ENCODE data around the gene CFB. TPM values are rescaled to one million over a fixed set of nuclear protein-coding genes. Genes with fewer than 3 reads are reported as not detected.
A peak's percentile ranks its signal among the peaks of the same experiment; 100 is the strongest.

Gene CFB
- polyA plus RNA-seq, 1 donor (not counting 4 experiments of a cell fraction or from before 2014, with no cell fraction given), result 2.5 TPM

GRCh38 chr6:31958741-31959739 lies 13.1 kb downstream of the CFB start, which contains the start of the genes NELFE and SKIC2:
NELFE (minus strand) TSS chr6:31958971; CDS start chr6:31958446, 525 bp downstream.
SKIC2 (plus strand) TSS chr6:31959175; CDS start chr6:31959193, 18 bp downstream.
- Histone ChIP-seq H3K9me3 (ENCODE audit: control insufficient read depth, low read depth, low read length) (no peaks in the 10 kb centered on the region), H3K27me3 (ENCODE audit: control insufficient read depth, extremely low read depth, insufficient read depth, low read length) (no peaks in the 10 kb centered on the region), H3K79me2 (ENCODE audit: control insufficient read depth, insufficient read depth, low read length) (peaks cover 27% of the 10 kb centered on the region), H3K4me1 (ENCODE audit: control insufficient read depth, extremely low read depth, insufficient read depth, low read length) (peaks cover 15% of the 10 kb centered on the region), H3K4me3 (ENCODE audit: control insufficient read depth in 2 of 3, extremely low read depth in 1 of 3, insufficient read depth in 2 of 3, low read depth in 1 of 3, low read length in 3 of 3) (peak within 1 kb of the TSS; percentile 90 to 99 (median 95)), H3K9me1 (ENCODE audit: control insufficient read depth, extremely low read depth, insufficient read depth, low read length) (no peaks in the 10 kb centered on the region), H3K27ac (ENCODE audit: control insufficient read depth, insufficient read depth, low read length) (peak within 1 kb of the TSS; percentile 80), H4K20me1 (ENCODE audit: control insufficient read depth, extremely low read depth, insufficient read depth, low read length) (no peaks in the 10 kb centered on the region), H3K9ac (ENCODE audit: control insufficient read depth, extremely low read depth, insufficient read depth, low read length) (peak within 1 kb of the TSS; percentile 92), H3K36me3 (ENCODE audit: control insufficient read depth in 2 of 2, extremely low read depth in 1 of 2, insufficient read depth in 2 of 2, low read length in 2 of 2) (peaks cover 33 to 49% of the 10 kb centered on the region in 2 experiments), H2AFZ (ENCODE audit: control insufficient read depth, low read length) (peak within 1 kb of the TSS; percentile 96), H3K4me2 (ENCODE audit: control insufficient read depth, extremely low read depth, insufficient read depth, low read depth, low read length) (peak within 1 kb of the TSS; percentile 100)
- DNase-seq (ENCODE audit: low read depth, low spot score) (peak; percentile 77), FAIRE-seq (peak; percentile 43)
- TF ChIP-seq, protein P1, sequence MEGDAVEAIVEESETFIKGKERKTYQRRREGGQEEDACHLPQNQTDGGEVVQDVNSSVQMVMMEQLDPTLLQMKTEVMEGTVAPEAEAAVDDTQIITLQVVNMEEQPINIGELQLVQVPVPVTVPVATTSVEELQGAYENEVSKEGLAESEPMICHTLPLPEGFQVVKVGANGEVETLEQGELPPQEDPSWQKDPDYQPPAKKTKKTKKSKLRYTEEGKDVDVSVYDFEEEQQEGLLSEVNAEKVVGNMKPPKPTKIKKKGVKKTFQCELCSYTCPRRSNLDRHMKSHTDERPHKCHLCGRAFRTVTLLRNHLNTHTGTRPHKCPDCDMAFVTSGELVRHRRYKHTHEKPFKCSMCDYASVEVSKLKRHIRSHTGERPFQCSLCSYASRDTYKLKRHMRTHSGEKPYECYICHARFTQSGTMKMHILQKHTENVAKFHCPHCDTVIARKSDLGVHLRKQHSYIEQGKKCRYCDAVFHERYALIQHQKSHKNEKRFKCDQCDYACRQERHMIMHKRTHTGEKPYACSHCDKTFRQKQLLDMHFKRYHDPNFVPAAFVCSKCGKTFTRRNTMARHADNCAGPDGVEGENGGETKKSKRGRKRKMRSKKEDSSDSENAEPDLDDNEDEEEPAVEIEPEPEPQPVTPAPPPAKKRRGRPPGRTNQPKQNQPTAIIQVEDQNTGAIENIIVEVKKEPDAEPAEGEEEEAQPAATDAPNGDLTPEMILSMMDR (optimal IDR thresholded peaks at IDR 0.05 in 1 of 3, IDR thresholded peaks at IDR 0.05 in 1 of 3, conservative IDR thresholded peaks at IDR 0.05 in 1 of 3; ENCODE audit: extremely low read depth in 1 of 3, insufficient read depth in 2 of 3, low read length in 3 of 3), result no peak
- TF ChIP-seq EZH2 (IDR thresholded peaks at IDR 0.05; ENCODE audit: low read length), result no peak
- dilution Hi-C loops (cut with MboI; ENCODE audit: extremely low pct_ligation_motif_present, low sequenced_read_pairs), result no loop called here

DNA sequence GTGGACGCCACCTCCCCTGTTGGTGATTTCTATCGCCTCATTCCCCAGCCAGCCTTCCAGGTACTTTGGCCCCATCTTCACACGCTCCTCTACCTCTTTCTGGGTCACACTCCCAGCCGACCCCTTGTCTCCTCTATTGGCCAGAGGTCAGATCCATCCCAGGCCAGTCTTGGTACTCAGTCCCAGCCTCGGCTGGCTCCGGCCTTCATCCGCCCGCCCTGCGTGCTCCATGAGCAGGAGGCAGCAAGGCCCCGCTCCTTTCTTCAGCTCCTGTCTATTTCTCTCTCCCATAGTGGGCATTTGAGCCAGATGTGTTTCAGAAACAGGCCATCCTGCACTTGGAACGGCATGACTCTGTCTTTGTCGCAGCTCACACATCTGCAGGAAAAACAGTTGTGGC lies 15.7 kb downstream of the CFB start:
- dilution Hi-C loops (cut with MboI; ENCODE audit: extremely low pct_ligation_motif_present, low sequenced_read_pairs), result no loop called here
- TF ChIP-seq, protein P1 (optimal IDR thresholded peaks at IDR 0.05 in 1 of 3, IDR thresholded peaks at IDR 0.05 in 1 of 3, conservative IDR thresholded peaks at IDR 0.05 in 1 of 3; ENCODE audit: extremely low read depth in 1 of 3, insufficient read depth in 2 of 3, low read length in 3 of 3), result no peak
- TF ChIP-seq EZH2 (IDR thresholded peaks at IDR 0.05; ENCODE audit: low read length), result no peak
- H3K9me1 ChIP-seq (ENCODE audit: control insufficient read depth, extremely low read depth, insufficient read depth, low read length), result no peaks in the 10 kb centered on the region
- H2AFZ ChIP-seq (ENCODE audit: control insufficient read depth, low read length), result no peak overlapping the region
- H3K9me3 ChIP-seq (ENCODE audit: control insufficient read depth, low read depth, low read length), result no peaks in the 10 kb centered on the region
- H3K79me2 ChIP-seq (ENCODE audit: control insufficient read depth, insufficient read depth, low read length), result peaks cover 27% of the 10 kb centered on the region
- peaks cover 15% of the 10 kb centered on the region for H3K4me1 ChIP-seq (ENCODE audit: control insufficient read depth, extremely low read depth, insufficient read depth, low read length)
- H3K4me3 ChIP-seq (ENCODE audit: control insufficient read depth in 2 of 3, extremely low read depth in 1 of 3, insufficient read depth in 2 of 3, low read depth in 1 of 3, low read length in 3 of 3), result no peak overlapping the region
- H3K9ac ChIP-seq (ENCODE audit: control insufficient read depth, extremely low read depth, insufficient read depth, low read length), result no peak overlapping the region
- H4K20me1 ChIP-seq (ENCODE audit: control insufficient read depth, extremely low read depth, insufficient read depth, low read length), result no peaks in the 10 kb centered on the region
- H3K27me3 ChIP-seq (ENCODE audit: control insufficient read depth, extremely low read depth, insufficient read depth, low read length), result no peaks in the 10 kb centered on the region
- H3K27ac ChIP-seq (ENCODE audit: control insufficient read depth, insufficient read depth, low read length), result no peak overlapping the region
- no peak overlapping the region for H3K4me2 ChIP-seq (ENCODE audit: control insufficient read depth, extremely low read depth, insufficient read depth, low read depth, low read length)
- DNase-seq (ENCODE audit: low read depth, low spot score), result no peak
- H3K36me3 ChIP-seq (ENCODE audit: control insufficient read depth in 2 of 2, extremely low read depth in 1 of 2, insufficient read depth in 2 of 2, low read length in 2 of 2), result peaks cover 34 to 38% of the 10 kb centered on the region in 2 experiments
- no peak for FAIRE-seq
